Endothelial cell of umbilical vein (primary cell): ENCODE results near the gene MSL2. TPM values are rescaled to one million over a fixed set of nuclear protein-coding genes. Genes with fewer than 3 reads are reported as not detected.
"Not testable (repeated sequence)": the region's sequence is repeated elsewhere in the genome, so short reads cannot be mapped to it uniquely, and the experiment has no call there.

Experiments
- BruUV-seq: library from RNA; stranded (reverse); fragments of 400-500 nt; replicated peaks from 2 replicates; lab custom pipeline; 2021; lab: Mats Ljungman, UMichigan
- CTCF ChIA-PET: fragments of 300-600, 350-600 bp; sonication (Branson Sonifier 250); formaldehyde crosslinking; loops from one replicate; lab custom pipeline; 2021; ENCODE audit warnings: antibody characterized with exemption, inconsistent platforms; lab: Charles Lee
- POLR2A ChIA-PET: fragments of 300-600, 350-600 bp; sonication (Branson Sonifier 250); formaldehyde crosslinking; loops from one replicate; lab custom pipeline; 2021; ENCODE audit warnings: antibody characterized with exemption, inconsistent platforms; lab: Charles Lee
- DNase-seq: peaks from one replicate; pipeline ENCODE4 v3.0.0-alpha.2; 2011; ENCODE audit warnings: low read depth, low spot score
- FAIRE-seq: peaks from 2 replicates; lab custom pipeline; 2011; peaks lifted over from hg19 to GRCh38; lab: Jason Lieb, UNC
- H2AFZ ChIP-seq: 2 replicates; pipeline ENCODE4 v1.6.0; 2012; ENCODE audit warnings: low read depth, low read length, control low read depth, inconsistent platforms
- H3K27ac ChIP-seq: 2 replicates; pipeline ENCODE4 v1.5.1; 2011; ENCODE audit warnings: low read depth, mild to moderate bottlenecking, control low read depth, low read length, moderate library complexity; ENCODE audit not compliant: insufficient read depth
- H3K27me3 ChIP-seq, 2 experiments: 2 replicates each; pipeline versions ENCODE4 v1.6.0 to v1.6.1; 2011; ENCODE audit warnings: low read length in 2 of 2, mixed read lengths in 1 of 2; ENCODE audit not compliant: control insufficient read depth in 2 of 2, insufficient read depth in 2 of 2
- H3K36me3 ChIP-seq, 2 experiments: 2 replicates in 1 of 2; 3 replicates in 1 of 2; pipeline ENCODE4 v1.5.1; 2011; ENCODE audit warnings: low read length in 2 of 2, mild to moderate bottlenecking in 1 of 2, moderate library complexity in 1 of 2; ENCODE audit not compliant: control insufficient read depth in 2 of 2, insufficient read depth in 2 of 2; ENCODE audit errors: extremely low read depth in 1 of 2
- H3K4me1 ChIP-seq: 3 replicates; pipeline ENCODE4 v1.5.1; 2011; ENCODE audit warnings: mild to moderate bottlenecking, low read length; ENCODE audit not compliant: control insufficient read depth, insufficient read depth; ENCODE audit errors: extremely low read depth
- H3K4me2 ChIP-seq: 2 replicates; pipeline ENCODE4 v1.6.1; 2011; ENCODE audit warnings: low read length, control low read depth, mixed read lengths; ENCODE audit not compliant: insufficient read depth
- H3K4me3 ChIP-seq, 3 experiments: fragments of 200-600 bp in 1 of 3; sonication (generic), shearing (Covaris generic) in 1 of 3; replicated peaks in 1 of 3; 2 replicates each; pipeline ENCODE4 v1.5.1; 2011 to 2016; ENCODE audit warnings: control low read depth in 3 of 3, low read length in 3 of 3, mild to moderate bottlenecking in 2 of 3, inconsistent platforms in 1 of 3, low read depth in 1 of 3, moderate library complexity in 1 of 3; ENCODE audit not compliant: insufficient read depth in 1 of 3
- H3K79me2 ChIP-seq: 2 replicates; pipeline ENCODE4 v1.6.0; 2012; ENCODE audit warnings: low read length, inconsistent platforms; ENCODE audit not compliant: control insufficient read depth, insufficient read depth
- H3K9ac ChIP-seq: replicated peaks from 2 replicates; pipeline ENCODE3; 2011; ENCODE audit warnings: low read length, control low read depth; ENCODE audit not compliant: insufficient read depth; ENCODE audit errors: extremely low read depth
- H3K9me1 ChIP-seq: replicated peaks from 3 replicates; pipeline ENCODE4 v1.6.0; 2011; ENCODE audit warnings: mild to moderate bottlenecking, low read length; ENCODE audit not compliant: control insufficient read depth, insufficient read depth; ENCODE audit errors: extremely low read depth
- H3K9me3 ChIP-seq: replicated peaks from 2 replicates; pipeline ENCODE4 v1.5.1; 2012; ENCODE audit warnings: low read length, inconsistent platforms; ENCODE audit not compliant: control insufficient read depth, insufficient read depth
- H4K20me1 ChIP-seq: replicated peaks from 2 replicates; pipeline ENCODE3; 2011; ENCODE audit warnings: mild to moderate bottlenecking, low read length; ENCODE audit not compliant: control insufficient read depth, insufficient read depth; ENCODE audit errors: extremely low read depth
- CTCF ChIP-seq, 2 donors: IDR thresholded peaks; 1 replicate in 1 of 2; 2 replicates in 1 of 2; pipeline ENCODE4 v1.5.1; 2011; ENCODE audit warnings: low read length in 2 of 2, mild to moderate bottlenecking in 2 of 2, moderate library complexity in 2 of 2, control low read depth in 1 of 2, inconsistent platforms in 1 of 2, low read depth in 1 of 2; ENCODE audit not compliant: insufficient read depth in 1 of 2; ENCODE audit errors: extremely low read depth in 1 of 2
- EZH2 ChIP-seq: IDR thresholded peaks from 2 replicates; pipeline ENCODE4 v1.6.1; 2012; ENCODE audit warnings: borderline replicate concordance, low read depth, mild to moderate bottlenecking, moderate library complexity, low read length, inconsistent platforms; ENCODE audit not compliant: severe bottlenecking
- FOS ChIP-seq: IDR thresholded peaks from 2 replicates; pipeline ENCODE4 v1.6.1; 2011; ENCODE audit warnings: mild to moderate bottlenecking, low read length, moderate library complexity, borderline replicate concordance; ENCODE audit not compliant: insufficient read depth
- JUN ChIP-seq: IDR thresholded peaks from 2 replicates; pipeline ENCODE4 v1.6.1; 2011; ENCODE audit warnings: borderline replicate concordance, low read depth; ENCODE audit not compliant: insufficient read length, insufficient read depth
- POLR2A ChIP-seq: IDR thresholded peaks from 2 replicates; pipeline ENCODE4 v1.6.1; 2012; ENCODE audit warnings: low read depth, mild to moderate bottlenecking, control low read depth, low read length
- POLR2AphosphoS5 ChIP-seq: IDR thresholded peaks from 2 replicates; pipeline ENCODE4 v1.6.1; 2012; ENCODE audit warnings: low read depth, mild to moderate bottlenecking, control low read depth, low read length, moderate library complexity; ENCODE audit not compliant: insufficient read depth
- dilution Hi-C: fragments of 300-500 bp; cut with MboI; formaldehyde crosslinking; loops from one replicate; pipeline ENCODE4 v1.15.0; 2019; ENCODE audit warnings: low sequenced_read_pairs; ENCODE audit not compliant: extremely low pct_ligation_motif_present
- intact Hi-C: fragments of 100-400 bp; cut with micrococcal nuclease; formaldehyde crosslinking; loops from one replicate; pipeline ENCODE4 v1.10.0; 2022
- polyA plus RNA-seq, 4 experiments: library from polyadenylated mRNA; depleted of rRNA in 3 of 4; stranded (reverse) in 3 of 4; unstranded in 1 of 4; fragments of >200 nt; gene quantifications; 2 replicates each; pipeline versions ENCODE4 v1.2.1 to v1.2.3, GENCODE V29; 2011 to 2012; ENCODE audit warnings: missing spikeins in 1 of 4
- total RNA-seq: library from RNA; stranded (reverse); gene quantifications from 2 replicates; pipeline ENCODE4 v1.2.3, GENCODE V29; 2021

Gene MSL2
- total and polyA plus RNA-seq, 2 donors (not counting 3 experiments of a cell fraction or from before 2014, with no cell fraction given) = 6.7 to 21.9 TPM

GRCh38 chr3:136232413-136232812 is 36.3 kb upstream of the MSL2 start:
- POLR2A ChIA-PET = no interaction called here
- H3K27ac ChIP-seq = no peak overlapping the region
- no peaks in the 10 kb centered on the region for H3K9me3 ChIP-seq
- intact Hi-C loops = no loop called here
- H3K9me1 ChIP-seq = no peaks in the 10 kb centered on the region
- H4K20me1 ChIP-seq = no peaks in the 10 kb centered on the region
- TF ChIP-seq POLR2AphosphoS5 (no peak), JUN (no peak), POLR2A (no peak), CTCF (IDR thresholded peaks at IDR 0.05; ENCODE audit: extremely low read depth in 1 of 2, insufficient read depth in 1 of 2, low read depth in 1 of 2, low read length in 2 of 2) (no peak), EZH2 (no peak), FOS (no peak)
- BruUV-seq = no TSS peak
- dilution Hi-C loops = no loop called here
- no peak overlapping the region for H2AFZ ChIP-seq
- DNase-seq (no peak), FAIRE-seq (no peak)
- no peak overlapping the region for H3K4me3 ChIP-seq
- no peaks in the 10 kb centered on the region for H3K36me3 ChIP-seq
- CTCF ChIA-PET = no interaction called here
- no peaks in the 10 kb centered on the region for H3K4me1 ChIP-seq
- H3K79me2 ChIP-seq = no peaks in the 10 kb centered on the region
- H3K4me2 ChIP-seq = no peak overlapping the region
- no peak overlapping the region for H3K9ac ChIP-seq
- H3K27me3 ChIP-seq = peaks cover under 1 to 3% of the 10 kb centered on the region in 2 experiments

- intact Hi-C loops, BruUV-seq, H3K9me3 ChIP-seq, H3K4me3 ChIP-seq, dilution Hi-C loops, POLR2A ChIA-PET, H3K4me2 ChIP-seq, H2AFZ ChIP-seq, H3K36me3 ChIP-seq, H3K4me1 ChIP-seq, H4K20me1 ChIP-seq, H3K9ac ChIP-seq, H3K9me1 ChIP-seq, FAIRE-seq, H3K27ac ChIP-seq, H3K79me2 ChIP-seq, DNase-seq, CTCF ChIA-PET, H3K27me3 ChIP-seq: not testable (repeated sequence)
These were observed 26.6 kb upstream of the MSL2 start for GRCh38 chr3:136222746-136223145.
